ENCODE results near the gene SLX4IP. TPM values are rescaled to one million over a fixed set of nuclear protein-coding genes. Genes with fewer than 3 reads are reported as not detected.
A peak's percentile ranks its signal among the peaks of the same experiment; 100 is the strongest.

The SLX4IP gene
- total and polyA plus RNA-seq, 2 donors (not counting 1 experiment from before 2014, with no cell fraction given): 1.9 to 8.1 TPM

DNA sequence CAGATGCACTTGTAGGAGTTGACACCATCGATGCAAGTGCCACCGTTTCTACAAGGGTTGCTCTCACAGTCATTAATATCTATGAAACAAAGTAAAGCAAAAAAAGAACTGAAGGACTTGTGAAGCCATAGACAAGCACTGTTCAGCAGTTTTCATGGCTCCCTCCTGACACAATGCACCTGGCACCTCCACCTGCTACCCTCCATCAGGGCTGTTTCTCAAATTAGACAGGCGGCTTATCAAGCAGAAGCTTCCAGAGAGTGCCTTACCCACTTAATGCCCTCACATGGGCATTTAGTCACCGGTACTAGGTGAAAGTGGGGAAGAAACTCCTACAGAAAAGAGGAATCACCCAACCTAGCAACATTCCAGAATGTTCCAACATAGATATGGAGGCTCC lies 210.9 kb downstream of the SLX4IP start:
- Histone ChIP-seq H3K9ac (ENCODE audit: insufficient read depth, low read length) (no peak overlapping the region), H3K4me1 (ENCODE audit: control insufficient read depth, extremely low read depth, insufficient read depth, low read length) (peaks cover 2% of the 10 kb centered on the region), H2AFZ (ENCODE audit: low read length) (no peak overlapping the region), H3K9me3 (ENCODE audit: control insufficient read depth, insufficient read depth, low read depth, low read length) (no peaks in the 10 kb centered on the region), H4K20me1 (ENCODE audit: control insufficient read depth, extremely low read depth, insufficient read depth, low read length) (no peaks in the 10 kb centered on the region), H3K4me2 (ENCODE audit: extremely low read depth, insufficient read depth, low read length) (no peak overlapping the region), H3K79me2 (ENCODE audit: control insufficient read depth, insufficient read depth, low read length) (no peaks in the 10 kb centered on the region), H3K36me3 (ENCODE audit: control insufficient read depth, insufficient read depth, low read length) (peaks cover 28% of the 10 kb centered on the region), H3K27me3 (ENCODE audit: control insufficient read depth, insufficient read depth, low read length) (no peaks in the 10 kb centered on the region), H3K4me3 (replicated peaks in 1 of 4; ENCODE audit: control extremely low read depth in 1 of 4, insufficient read depth in 1 of 4, low read depth in 3 of 4, low read length in 4 of 4) (no peak overlapping the region), H3K27ac (ENCODE audit: insufficient read depth, low read length) (no peak overlapping the region)
- TF ChIP-seq, protein P1, sequence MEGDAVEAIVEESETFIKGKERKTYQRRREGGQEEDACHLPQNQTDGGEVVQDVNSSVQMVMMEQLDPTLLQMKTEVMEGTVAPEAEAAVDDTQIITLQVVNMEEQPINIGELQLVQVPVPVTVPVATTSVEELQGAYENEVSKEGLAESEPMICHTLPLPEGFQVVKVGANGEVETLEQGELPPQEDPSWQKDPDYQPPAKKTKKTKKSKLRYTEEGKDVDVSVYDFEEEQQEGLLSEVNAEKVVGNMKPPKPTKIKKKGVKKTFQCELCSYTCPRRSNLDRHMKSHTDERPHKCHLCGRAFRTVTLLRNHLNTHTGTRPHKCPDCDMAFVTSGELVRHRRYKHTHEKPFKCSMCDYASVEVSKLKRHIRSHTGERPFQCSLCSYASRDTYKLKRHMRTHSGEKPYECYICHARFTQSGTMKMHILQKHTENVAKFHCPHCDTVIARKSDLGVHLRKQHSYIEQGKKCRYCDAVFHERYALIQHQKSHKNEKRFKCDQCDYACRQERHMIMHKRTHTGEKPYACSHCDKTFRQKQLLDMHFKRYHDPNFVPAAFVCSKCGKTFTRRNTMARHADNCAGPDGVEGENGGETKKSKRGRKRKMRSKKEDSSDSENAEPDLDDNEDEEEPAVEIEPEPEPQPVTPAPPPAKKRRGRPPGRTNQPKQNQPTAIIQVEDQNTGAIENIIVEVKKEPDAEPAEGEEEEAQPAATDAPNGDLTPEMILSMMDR (conservative IDR thresholded peaks at IDR 0.05 in 1 of 2, IDR thresholded peaks at IDR 0.05 in 1 of 2; ENCODE audit: low read depth in 1 of 2, low read length in 2 of 2): no peak
- no peak for TF ChIP-seq EZH2 (IDR thresholded peaks at IDR 0.05; ENCODE audit: low read length, missing control alignments)
- DNase-seq (ENCODE audit: low read depth in 2 of 2): no peak

DNA sequence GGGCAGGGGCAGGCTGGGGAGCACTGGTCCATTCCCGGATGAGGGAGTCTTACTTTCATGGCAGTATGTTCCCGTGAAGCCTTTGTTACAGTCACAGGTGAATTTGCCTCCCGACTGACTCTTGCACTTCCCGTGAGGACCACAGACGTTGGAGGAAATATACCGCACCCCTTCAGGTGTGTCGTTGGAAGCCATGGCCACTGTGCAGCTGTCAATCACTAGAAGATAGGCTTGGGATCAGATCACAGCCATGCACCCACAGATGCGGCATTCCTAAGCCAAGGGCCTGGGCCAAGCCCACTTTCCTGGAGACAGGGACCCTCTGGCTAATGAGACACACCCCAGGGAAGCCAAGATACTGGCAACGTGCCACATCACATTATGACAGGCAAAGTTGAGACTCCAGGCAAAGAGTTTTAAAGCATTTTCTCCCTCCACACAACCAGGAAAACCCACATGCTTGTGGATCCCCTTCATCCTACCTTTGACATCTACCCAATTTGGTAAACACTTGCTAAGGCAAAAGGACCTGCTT lies 211.8 kb downstream of the SLX4IP start:
- Histone ChIP-seq H3K27ac (ENCODE audit: insufficient read depth, low read length) (no peak overlapping the region), H3K4me2 (ENCODE audit: extremely low read depth, insufficient read depth, low read length) (no peak overlapping the region), H3K79me2 (ENCODE audit: control insufficient read depth, insufficient read depth, low read length) (no peaks in the 10 kb centered on the region), H3K27me3 (ENCODE audit: control insufficient read depth, insufficient read depth, low read length) (no peaks in the 10 kb centered on the region), H3K9ac (ENCODE audit: insufficient read depth, low read length) (no peak overlapping the region), H2AFZ (ENCODE audit: low read length) (no peak overlapping the region), H3K4me1 (ENCODE audit: control insufficient read depth, extremely low read depth, insufficient read depth, low read length) (peaks cover 8% of the 10 kb centered on the region), H3K36me3 (ENCODE audit: control insufficient read depth, insufficient read depth, low read length) (peaks cover 24% of the 10 kb centered on the region), H4K20me1 (ENCODE audit: control insufficient read depth, extremely low read depth, insufficient read depth, low read length) (no peaks in the 10 kb centered on the region), H3K4me3 (replicated peaks in 1 of 4; ENCODE audit: control extremely low read depth in 1 of 4, insufficient read depth in 1 of 4, low read depth in 3 of 4, low read length in 4 of 4) (no peak overlapping the region), H3K9me3 (ENCODE audit: control insufficient read depth, insufficient read depth, low read depth, low read length) (no peaks in the 10 kb centered on the region)
- no peak for TF ChIP-seq EZH2 (IDR thresholded peaks at IDR 0.05; ENCODE audit: low read length, missing control alignments)
- TF ChIP-seq, protein P1 (conservative IDR thresholded peaks at IDR 0.05 in 1 of 2, IDR thresholded peaks at IDR 0.05 in 1 of 2; ENCODE audit: low read depth in 1 of 2, low read length in 2 of 2): no peak
- DNase-seq (ENCODE audit: low read depth in 2 of 2): no peak

DNA sequence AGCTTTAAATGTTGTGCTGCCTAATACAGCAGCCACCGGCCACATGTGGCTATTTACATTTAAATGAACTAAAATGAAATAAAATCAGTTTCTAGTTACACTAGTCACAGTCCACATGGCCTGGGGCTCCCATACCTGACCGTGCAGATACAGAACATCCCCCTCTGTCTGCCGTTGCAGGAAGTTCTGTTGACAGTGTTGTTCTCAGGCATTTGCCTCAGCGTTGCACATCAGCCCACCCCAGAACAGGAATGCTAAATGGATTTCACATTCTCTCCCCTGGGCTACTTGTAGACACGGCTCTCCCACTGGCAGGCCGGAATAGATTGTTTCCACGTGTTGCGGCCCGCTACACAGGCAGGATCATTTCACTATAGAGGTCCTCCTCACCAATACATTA lies 212.4 kb downstream of the SLX4IP start:
- Histone ChIP-seq H3K27ac (ENCODE audit: insufficient read depth, low read length) (no peak overlapping the region), H3K9ac (ENCODE audit: insufficient read depth, low read length) (no peak overlapping the region), H3K79me2 (ENCODE audit: control insufficient read depth, insufficient read depth, low read length) (no peaks in the 10 kb centered on the region), H3K4me1 (ENCODE audit: control insufficient read depth, extremely low read depth, insufficient read depth, low read length) (peaks cover 8% of the 10 kb centered on the region), H3K36me3 (ENCODE audit: control insufficient read depth, insufficient read depth, low read length) (peaks cover 19% of the 10 kb centered on the region), H3K4me3 (replicated peaks in 1 of 4; ENCODE audit: control extremely low read depth in 1 of 4, insufficient read depth in 1 of 4, low read depth in 3 of 4, low read length in 4 of 4) (no peak overlapping the region), H3K9me3 (ENCODE audit: control insufficient read depth, insufficient read depth, low read depth, low read length) (no peaks in the 10 kb centered on the region), H4K20me1 (ENCODE audit: control insufficient read depth, extremely low read depth, insufficient read depth, low read length) (no peaks in the 10 kb centered on the region), H3K4me2 (ENCODE audit: extremely low read depth, insufficient read depth, low read length) (no peak overlapping the region), H2AFZ (ENCODE audit: low read length) (no peak overlapping the region), H3K27me3 (ENCODE audit: control insufficient read depth, insufficient read depth, low read length) (no peaks in the 10 kb centered on the region)
- TF ChIP-seq EZH2 (IDR thresholded peaks at IDR 0.05; ENCODE audit: low read length, missing control alignments): no peak
- TF ChIP-seq, protein P1 (conservative IDR thresholded peaks at IDR 0.05 in 1 of 2, IDR thresholded peaks at IDR 0.05 in 1 of 2; ENCODE audit: low read depth in 1 of 2, low read length in 2 of 2): peak; percentile 9 to 26
- DNase-seq (ENCODE audit: low read depth in 2 of 2): no peak
